ENCODE data around the gene YAF2.

The YAF2 gene

DNA sequence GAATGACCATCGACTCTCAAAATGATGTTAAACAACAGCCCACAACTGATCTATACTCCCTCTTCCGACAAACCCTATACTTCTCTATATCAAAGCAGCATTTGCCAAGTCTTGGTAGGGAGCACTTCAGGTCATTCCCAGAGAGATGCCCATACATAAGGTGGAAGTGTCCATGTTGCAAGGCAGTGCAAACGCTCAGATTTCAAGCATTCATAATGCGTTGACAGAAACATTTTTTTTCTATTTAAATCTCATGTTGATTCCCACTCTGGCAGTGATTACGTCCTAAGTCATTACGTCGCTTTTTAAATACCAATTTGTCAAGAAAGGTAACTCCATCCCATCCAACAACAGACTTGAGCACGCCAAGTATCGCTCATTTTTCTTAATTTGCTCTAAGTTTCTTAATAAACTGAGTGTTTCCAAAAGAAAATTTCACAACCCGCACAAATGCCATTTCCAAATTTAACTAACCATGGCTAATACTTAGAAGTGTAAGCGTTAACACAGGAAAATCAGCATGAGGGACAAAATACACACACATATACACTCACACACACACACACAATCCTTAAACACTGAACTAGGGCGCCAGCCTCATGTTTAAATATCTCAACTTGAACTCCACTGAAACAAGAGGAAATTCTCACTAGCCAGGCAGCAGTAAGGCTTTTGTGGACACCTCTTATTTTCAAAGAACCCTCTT, 94.4 kb downstream of the YAF2 start:
- DNase-seq: peak; percentile 80

DNA sequence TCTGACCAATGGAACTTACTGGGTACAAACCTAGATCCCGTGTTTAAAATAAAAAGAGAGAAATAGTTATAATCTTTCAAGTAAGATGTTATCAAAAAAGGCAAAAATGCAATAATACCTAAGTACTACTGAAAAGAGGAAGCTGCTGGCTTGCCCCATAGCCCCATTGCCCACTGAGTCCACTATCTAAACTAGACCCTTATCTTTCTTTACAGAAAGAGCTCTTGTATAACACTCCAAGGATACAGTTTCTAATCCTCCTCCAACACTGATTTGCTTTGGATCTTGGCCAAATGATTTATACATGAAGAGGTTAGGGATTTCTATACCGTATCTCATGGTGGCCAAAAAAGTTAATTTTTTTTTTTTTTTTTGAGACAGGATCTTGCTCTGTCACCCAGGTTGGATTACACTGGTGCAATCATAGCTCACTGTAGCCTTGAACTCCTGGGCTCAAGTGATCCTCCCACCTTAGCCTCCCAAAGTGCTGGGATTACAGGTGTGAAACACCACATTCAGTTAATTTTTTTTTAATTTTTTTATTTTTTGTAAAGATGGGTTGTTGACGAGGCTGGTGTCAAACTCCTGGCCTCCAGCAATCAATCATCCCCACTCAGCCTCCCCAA, 96.0 kb downstream of the YAF2 start:
- peak; percentile 26 for DNase-seq

DNA sequence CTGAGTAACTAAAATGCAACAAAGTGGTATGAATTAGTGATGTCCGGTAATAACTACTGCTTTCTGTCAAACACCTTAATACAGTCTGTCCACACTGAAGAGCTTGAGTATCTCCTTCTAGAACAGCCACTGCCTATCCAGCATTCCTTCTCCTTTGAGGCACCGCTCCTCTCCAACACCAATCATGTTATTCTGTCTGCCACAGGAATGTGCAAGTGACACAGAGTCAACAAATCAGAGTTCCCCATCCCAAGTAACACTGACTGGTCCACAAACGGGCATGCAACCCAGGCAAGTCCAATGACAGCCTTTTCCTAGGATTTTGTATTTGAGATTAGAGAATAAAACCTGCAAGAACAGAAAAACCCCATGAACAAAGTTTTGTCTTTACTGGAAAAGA, 97.1 kb downstream of the YAF2 start:
- peak; percentile 25 for DNase-seq

DNA sequence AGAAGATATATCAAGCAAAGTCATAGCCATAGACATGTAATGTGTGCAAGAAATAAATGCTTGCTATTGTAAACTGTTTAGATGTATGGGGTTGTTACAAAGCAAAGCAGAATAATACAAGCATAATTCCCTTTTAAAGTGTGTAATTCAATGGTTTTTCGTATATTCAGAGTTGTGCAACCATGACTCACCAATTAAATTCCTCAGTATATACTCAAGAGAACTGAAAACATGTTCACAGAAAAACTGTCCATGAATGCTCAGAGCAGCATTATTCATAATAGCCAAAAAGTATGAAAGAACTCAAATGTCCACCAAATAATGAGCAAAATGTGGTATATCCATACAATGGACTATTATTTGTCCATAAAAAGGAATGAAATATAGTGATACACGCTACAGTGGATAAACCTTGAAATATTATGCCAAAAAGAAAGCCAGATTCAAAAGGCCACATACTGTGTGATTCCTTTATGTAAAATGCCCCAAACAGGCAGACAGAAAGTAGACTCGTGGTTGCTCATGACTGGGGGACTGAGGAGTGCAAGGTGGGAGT, 102.7 kb downstream of the YAF2 start:
- no peak for DNase-seq

DNA sequence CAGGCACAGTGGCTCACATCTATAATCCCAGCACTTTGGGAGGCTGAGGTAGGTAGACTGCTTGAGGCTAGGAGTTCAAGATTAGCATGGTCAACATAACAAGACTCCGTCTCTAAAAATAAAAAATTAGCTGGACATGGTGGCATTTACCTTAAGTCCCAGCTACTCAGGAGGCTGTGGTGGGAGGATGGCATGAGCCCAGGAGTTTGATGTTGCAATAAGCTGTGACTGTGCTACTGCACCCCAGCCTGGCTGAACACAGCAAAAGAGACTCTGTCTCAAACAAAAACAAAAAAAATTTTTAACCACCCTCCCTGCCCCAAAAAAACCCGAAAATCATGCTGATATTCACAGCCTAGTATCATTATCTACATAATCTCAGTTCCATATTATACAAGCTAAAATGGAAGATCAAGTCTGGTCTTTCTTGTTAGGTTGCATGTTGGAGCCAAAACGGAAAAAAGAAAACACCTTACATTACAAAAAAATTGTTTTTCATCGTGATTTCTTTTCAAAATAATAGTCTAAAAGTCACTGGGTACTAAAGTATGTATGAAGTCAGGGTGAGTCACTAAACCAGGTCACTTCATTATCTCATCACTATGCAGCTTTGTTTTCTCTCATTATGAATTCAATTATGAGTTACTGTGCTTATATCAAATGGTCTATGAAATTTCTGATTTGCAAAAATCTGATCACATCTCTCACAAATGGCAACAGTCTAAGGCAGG, 107.2 kb downstream of the YAF2 start:
- DNase-seq: no peak

DNA sequence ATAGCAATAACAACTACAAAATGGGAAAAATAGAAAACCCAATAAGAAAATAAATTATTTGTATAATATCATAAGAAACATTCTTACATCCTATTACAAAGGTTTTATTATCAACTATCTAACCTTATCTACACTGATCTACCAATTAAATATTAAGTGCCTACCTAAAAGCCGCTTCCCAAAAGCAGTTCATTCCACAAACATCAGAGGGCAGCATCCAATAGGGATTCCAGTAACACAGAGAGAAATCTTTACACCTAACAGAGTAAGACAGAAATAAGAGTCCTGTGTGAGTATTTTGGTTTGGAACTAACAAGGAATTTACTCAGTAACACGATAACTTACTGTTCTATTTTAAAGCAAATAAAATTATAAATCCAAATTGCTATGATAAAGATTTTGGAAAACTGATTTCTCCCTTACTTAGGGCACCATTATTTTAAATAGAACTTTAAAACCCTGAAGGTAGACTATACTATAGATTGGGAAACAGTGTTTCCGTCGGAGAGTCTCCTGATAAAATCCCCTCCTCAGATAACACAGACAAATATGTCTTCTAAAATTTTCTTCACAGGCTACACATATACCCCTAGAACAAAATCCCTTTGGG, 108.3 kb downstream of the YAF2 start:
- DNase-seq: peak; percentile 90

DNA sequence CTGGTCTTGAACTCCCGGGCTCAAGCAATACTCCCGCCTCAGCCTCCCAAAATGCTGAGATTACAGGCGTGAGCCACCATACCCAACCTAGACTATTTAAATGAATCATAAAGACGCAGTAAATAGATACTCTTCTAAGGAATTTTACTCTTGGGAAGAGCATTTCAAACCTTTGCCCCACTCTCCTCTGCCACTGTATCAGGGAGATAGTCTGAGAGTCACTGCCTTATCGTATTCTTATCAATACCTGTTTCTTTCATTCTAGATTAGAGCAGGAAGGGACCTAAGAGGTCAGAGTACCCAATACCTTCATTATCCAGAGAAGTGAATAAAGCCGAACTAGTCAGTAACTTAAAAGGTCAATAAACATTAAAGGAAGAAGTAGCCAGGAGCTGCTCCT, 109.2 kb downstream of the YAF2 start:
- DNase-seq: no peak

DNA sequence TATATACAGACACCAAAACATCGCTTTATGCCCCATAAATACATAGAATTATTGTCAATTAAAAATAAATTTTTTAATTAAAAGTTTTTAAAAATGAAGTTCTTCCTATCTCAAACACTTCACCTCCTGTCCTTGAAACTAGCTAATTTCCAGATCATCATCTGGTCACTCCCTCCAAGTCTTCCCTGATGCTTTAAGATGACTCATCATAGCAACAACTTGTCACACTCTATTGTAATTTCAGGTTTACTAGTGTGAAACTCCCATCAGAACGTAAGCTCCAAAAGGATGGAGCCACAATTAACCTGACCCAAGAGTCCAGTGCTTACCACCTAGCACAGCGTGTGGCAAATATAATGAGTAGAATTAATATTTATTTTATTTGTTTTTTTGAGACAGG, 109.7 kb downstream of the YAF2 start:
- DNase-seq: peak; percentile 53

DNA sequence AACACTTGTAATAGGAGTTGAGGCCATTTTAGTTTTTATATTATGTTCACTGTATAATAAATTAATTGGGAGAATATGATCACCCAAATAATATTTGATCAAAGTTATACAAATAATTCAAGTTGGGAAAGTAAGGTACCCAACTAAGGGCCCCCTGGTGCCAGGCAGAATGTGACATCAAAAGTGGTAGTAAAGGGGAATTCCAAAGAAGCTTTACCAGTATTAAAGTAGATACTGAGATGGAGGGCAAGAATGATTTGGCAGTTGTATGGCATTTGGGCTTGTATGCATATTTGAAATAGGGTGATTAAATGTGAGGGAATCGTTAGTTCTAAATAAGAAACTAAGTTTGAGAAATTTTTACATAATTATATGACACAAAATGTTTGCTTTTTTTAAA, 111.1 kb downstream of the YAF2 start:
- no peak for DNase-seq

DNA sequence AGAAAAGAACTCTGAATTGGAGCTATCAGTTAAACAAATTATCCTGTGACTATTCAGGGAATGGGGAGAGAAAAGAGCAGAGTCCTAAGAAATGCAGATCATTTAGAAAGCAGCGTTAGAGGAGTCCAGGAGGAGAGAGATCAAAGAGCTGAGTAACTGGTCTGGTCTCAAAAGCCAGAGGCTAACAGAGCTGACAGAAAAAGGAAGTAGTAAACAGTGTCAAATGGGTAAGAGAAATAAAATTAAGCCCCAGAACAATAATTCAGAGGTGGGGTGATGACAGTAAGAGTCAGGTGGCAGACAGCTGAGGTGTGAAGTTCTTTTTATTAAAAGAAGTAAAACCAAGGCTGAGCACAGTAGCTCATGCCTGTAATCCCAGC, 112.7 kb downstream of the YAF2 start:
- no peak for DNase-seq

DNA sequence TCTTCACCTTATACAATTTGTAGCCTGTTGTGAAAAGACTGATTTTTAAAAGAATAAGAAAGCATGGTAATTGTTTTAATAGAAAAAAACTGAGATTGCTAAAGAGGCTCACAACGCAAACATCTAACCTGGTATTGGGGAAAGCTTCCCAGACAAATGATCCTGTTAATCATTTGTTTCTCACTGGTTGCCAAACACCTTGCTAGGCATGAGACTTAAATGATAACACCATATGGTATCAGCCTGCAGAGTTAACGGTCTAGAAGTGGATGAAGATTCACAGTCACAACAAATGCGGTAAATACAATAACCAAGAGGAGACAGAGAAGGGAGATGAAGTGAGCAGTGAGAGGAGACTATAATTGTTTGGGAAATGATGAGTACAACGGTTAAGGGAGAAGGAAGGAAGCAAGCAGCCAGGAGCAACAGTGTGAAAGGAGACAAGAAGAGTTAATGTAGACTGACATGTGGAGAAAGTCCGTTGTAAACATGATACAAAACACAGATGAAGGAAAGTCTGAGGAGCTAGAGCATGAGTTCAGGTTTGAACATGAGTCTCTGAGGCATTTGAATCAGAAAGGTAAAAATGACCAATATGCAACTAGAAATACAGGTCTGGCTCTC, 113.2 kb downstream of the YAF2 start:
- DNase-seq: peak; percentile 30

DNA sequence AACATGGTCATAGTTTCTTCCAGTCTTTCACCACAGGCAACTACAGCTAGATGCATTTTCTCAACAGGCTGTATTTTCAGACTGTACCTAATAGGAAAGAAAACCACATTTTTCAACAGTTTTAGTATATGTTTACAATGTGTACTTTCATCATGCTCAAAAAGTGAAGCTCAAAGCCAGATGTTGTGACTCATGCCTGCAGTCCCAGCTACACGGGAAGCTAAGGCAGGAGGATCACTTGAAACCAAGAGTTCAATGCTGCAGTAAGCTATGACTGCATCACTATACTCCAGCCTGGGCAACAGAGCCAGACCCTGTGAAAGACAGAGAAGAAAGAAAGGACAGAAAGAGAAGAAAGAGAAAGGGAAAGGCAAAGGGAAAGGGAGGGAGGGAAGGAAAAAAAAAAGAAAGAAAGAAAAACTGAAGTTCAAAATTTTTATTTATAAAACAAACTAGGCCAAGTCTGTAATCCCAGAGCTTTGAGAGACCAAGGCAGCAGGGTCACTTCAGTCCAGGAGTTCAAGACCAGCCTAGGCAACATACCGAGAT, 118.9 kb downstream of the YAF2 start:
- no peak for DNase-seq

DNA sequence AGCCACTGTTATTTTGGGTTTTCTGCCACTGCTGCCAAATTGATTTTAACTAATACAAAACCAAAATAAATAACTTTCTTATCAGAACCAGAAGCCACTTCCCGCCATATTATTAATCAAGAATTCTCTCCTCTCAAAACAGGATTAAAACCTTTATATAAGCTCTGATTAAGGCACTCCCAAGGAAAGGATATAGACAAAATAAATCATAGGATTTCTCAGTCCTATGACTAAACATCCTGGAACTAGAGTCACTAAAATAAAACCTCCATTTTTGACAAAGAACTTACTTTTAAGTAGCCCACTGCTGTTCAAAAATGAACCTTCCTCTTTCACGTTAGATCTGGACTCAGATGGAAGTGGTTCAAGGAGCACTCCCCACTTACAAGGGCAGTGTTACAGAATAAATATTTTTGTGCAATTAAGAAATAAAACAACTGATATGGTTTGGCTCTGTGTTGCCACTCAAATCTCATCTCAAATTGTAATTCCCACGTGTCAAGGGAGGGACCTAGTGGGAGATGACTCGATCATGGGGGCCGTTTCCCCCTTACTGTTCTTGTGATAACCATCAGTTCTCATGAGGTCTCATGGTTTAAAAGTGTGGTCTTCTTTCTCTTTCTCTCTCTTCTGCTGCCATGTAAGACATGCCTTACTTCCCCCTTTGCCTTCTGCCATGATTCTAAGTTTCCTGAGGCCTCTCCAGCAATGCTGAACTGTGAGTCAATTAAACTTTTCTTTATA, 119.7 kb downstream of the YAF2 start:
- no peak for DNase-seq

DNA sequence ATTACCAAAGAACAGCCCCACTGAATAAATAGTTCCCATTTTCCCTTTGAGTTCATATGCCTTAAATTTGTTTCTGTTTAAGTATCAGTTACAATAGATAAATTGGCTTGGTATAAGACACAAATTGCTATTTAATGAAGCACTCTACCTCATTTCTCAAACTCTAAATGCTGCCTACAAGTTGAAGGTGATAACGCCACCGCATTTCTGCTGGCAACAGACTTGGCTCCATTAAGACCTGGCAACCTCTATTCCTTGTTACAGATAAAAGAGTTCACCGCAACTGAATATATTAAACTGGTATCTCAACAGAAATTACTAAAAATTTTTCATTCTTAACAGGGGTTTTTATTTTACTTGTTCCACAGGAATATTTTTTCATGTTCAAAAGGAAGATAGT, 129.0 kb downstream of the YAF2 start:
- DNase-seq: no peak

Data from DMS53 (cell line).